Measurements from ENCODE around the gene RPL38.

Gene RPL38

GRCh38 chr17:74211141-74211911 is 7.8 kb downstream of the RPL38 start:
- peak; percentile 38 for DNase-seq

- DNase-seq, result no peak
These were observed 8.4 kb downstream of the RPL38 start for GRCh38 chr17:74211912-74212208.

- peak; percentile 62 for DNase-seq
These were observed 8.9 kb downstream of the RPL38 start for GRCh38 chr17:74212209-74212912.

GRCh38 chr17:74212913-74213791 is 9.7 kb downstream of the RPL38 start, which contains the start of gene TTYH2:
Gene TTYH2, plus strand, starts transcription at chr17:74213571. Its CDS starts 17 bp downstream, at chr17:74213588.
- DNase-seq, result peak; percentile 97

GRCh38 chr17:74213861-74214391 is 10.4 kb downstream of the RPL38 start:
- DNase-seq, result peak; percentile 67

GRCh38 chr17:74214484-74215341 is 11.2 kb downstream of the RPL38 start:
- no peak for DNase-seq

- no peak for DNase-seq
These were observed 11.9 kb downstream of the RPL38 start for GRCh38 chr17:74215342-74215727.

- no peak for DNase-seq
These were observed 13.0 kb downstream of the RPL38 start for GRCh38 chr17:74216505-74216904.

- DNase-seq, result peak; percentile 56
These were observed 13.7 kb downstream of the RPL38 start for GRCh38 chr17:74217037-74217730.

GRCh38 chr17:74217888-74218287 is 14.4 kb downstream of the RPL38 start:
- DNase-seq, result no peak

- no peak for DNase-seq
These were observed 15.0 kb downstream of the RPL38 start for GRCh38 chr17:74218436-74218835.

- no peak for DNase-seq
These were observed 16.2 kb downstream of the RPL38 start for GRCh38 chr17:74219576-74220133.

GRCh38 chr17:74220219-74220618 is 16.7 kb downstream of the RPL38 start:
- DNase-seq, result no peak

- DNase-seq, result no peak
These were observed 17.7 kb downstream of the RPL38 start for GRCh38 chr17:74220946-74221818.

- DNase-seq, result no peak
These were observed 18.9 kb downstream of the RPL38 start for GRCh38 chr17:74222399-74222798.

- no peak for DNase-seq
These were observed 20.4 kb downstream of the RPL38 start for GRCh38 chr17:74223901-74224300.

GRCh38 chr17:74224959-74225725 is 21.7 kb downstream of the RPL38 start:
- no peak for DNase-seq

- peak; percentile 52 for DNase-seq
These were observed 22.8 kb downstream of the RPL38 start for GRCh38 chr17:74226252-74226651.
